Upper lobe of left lung (tissue), 4 donors: ENCODE measurements around the gene TBX4.

Source experiments
- EP300 ChIP-seq, 4 donors: sonication (generic); formaldehyde crosslinking; IDR thresholded peaks; one replicate each; pipeline ENCODE4 v1.5.1; 2017; ENCODE audit warnings: antibody characterized with exemption in 4 of 4, control low read depth in 2 of 4
- POLR2A ChIP-seq, 4 donors: fragments of 450-650 bp; IDR thresholded peaks; one replicate each; pipeline ENCODE4 v1.5.1; 2016 to 2017; ENCODE audit warnings: antibody characterized with exemption in 4 of 4, mild to moderate bottlenecking in 2 of 4
- POLR2AphosphoS5 ChIP-seq, 2 donors: sonication (generic); formaldehyde crosslinking; IDR thresholded peaks; one replicate each; pipeline ENCODE4 v1.5.1; 2017; ENCODE audit warnings: antibody characterized with exemption in 2 of 2
- TF ChIP-seq, protein P1 (sequence below), 6 experiments: fragments of 450-650 bp in 4 of 6; fragments of 200-600 bp in 2 of 6; sonication (generic) in 2 of 6; IDR thresholded peaks; one replicate each; pipeline ENCODE4 v1.5.1; 2016 to 2019; ENCODE audit warnings: antibody characterized with exemption in 6 of 6

DNA sequence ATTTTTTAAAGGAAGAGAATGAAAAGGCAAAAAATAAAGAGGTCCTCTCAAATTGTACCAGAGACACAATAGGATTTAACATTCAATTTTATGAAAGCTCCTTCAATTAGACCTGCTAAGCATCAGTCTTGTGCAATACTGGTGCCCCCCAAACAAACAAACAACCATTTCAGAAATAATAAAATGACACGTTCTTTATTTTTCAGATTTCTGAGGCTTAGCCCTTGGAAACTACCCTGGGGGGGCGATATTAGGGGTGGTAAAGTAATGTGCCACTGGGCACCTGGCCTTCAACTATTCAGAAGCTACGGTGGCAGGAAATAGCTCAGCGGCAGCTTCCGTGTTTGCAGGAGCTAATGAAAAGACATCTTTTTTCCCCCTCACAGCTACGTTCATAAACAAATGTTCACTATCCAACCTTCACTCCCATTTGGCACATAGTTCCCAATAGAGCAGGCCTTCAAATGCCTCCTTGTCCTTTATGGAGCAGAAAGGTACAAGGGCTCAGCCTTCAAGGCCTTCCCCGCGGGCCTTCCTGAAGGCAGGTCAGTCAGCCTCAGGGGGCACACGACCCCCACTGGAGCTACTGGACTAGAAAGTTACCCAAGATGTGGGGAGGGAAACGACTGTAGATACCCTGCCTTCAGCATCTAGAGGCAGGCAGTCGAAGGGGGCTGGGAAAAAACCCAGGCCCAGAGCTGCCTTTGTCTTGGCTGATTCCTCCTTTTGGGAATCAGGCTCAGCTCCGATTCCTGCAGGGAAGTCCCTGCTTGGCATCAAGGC is 44.1 kb downstream of the TBX4 start:
- no peak for TF ChIP-seq POLR2A (IDR thresholded peaks at IDR 0.05)
- TF ChIP-seq, protein P1, sequence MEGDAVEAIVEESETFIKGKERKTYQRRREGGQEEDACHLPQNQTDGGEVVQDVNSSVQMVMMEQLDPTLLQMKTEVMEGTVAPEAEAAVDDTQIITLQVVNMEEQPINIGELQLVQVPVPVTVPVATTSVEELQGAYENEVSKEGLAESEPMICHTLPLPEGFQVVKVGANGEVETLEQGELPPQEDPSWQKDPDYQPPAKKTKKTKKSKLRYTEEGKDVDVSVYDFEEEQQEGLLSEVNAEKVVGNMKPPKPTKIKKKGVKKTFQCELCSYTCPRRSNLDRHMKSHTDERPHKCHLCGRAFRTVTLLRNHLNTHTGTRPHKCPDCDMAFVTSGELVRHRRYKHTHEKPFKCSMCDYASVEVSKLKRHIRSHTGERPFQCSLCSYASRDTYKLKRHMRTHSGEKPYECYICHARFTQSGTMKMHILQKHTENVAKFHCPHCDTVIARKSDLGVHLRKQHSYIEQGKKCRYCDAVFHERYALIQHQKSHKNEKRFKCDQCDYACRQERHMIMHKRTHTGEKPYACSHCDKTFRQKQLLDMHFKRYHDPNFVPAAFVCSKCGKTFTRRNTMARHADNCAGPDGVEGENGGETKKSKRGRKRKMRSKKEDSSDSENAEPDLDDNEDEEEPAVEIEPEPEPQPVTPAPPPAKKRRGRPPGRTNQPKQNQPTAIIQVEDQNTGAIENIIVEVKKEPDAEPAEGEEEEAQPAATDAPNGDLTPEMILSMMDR (IDR thresholded peaks at IDR 0.05), result no peak
- TF ChIP-seq POLR2AphosphoS5 (IDR thresholded peaks at IDR 0.05), result no peak
- TF ChIP-seq EP300 (IDR thresholded peaks at IDR 0.05), result no peak
